GM18517 (cell line): ENCODE measurements around the gene RPL4.

Experiments used
- ATAC-seq: cut with Tn5 transposase; IDR thresholded peaks from one replicate; pipeline ENCODE4 v1.9.1; 2021; ENCODE audit warnings: mild to moderate bottlenecking, moderate library complexity; ENCODE audit not compliant: unreplicated experiment

RPL4 gene

DNA sequence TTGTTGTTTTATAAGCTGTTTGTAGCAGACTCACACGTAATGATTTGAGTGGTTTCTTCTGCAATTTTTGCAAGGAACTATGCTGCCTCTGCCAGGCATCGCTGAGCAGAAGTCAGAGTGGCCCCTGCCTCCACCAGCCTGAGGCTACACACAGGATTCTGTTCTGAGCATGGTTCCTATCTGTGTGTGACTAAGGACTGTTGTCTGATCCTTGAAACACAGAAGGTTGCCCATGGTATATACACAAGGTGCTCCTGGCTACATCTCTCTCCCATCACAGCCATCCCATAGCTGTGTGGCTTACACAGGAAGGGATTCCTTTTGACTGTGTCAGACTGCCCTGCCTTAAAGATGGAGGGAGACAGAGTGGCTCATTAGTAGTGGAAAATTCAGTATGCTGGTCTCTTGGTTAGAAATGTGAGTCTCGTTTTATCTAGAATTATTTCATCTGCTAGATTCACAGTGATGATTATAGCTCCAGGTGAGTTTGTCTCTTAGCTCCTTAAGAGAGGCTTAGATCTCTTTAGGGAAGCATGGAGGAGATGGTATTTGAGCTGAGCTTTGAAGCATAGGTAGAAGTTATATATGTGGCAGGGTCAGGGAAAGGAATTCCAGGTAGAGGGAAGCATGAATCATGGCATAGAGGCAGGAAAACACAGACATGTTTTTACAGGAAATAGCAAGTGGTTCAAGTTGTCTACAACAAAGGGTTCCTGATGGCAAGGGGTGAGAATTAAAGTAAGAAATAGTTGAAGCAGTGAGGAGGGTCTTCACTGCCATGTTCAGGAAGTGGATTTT, 44.6 kb downstream of the RPL4 start:
- no peak for ATAC-seq

DNA sequence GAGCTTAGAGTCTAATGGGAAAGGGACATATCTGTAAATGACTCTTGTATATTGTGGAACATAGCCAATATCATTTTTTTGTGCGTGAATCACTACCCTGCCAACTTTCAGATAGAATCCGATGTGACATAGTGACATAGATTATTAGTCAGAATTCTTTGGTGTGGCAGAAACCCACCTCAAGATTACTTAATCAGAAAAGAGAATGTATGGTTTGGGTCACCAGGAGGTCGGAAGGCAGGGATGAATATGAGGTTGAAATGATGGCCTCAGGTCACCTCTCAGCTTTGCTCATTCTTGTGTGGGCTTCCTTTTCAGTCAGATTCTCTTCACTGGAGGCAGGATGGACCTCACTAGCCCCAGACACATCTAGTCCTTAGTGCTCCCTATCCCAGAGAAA, 48.4 kb downstream of the RPL4 start:
- no peak for ATAC-seq

DNA sequence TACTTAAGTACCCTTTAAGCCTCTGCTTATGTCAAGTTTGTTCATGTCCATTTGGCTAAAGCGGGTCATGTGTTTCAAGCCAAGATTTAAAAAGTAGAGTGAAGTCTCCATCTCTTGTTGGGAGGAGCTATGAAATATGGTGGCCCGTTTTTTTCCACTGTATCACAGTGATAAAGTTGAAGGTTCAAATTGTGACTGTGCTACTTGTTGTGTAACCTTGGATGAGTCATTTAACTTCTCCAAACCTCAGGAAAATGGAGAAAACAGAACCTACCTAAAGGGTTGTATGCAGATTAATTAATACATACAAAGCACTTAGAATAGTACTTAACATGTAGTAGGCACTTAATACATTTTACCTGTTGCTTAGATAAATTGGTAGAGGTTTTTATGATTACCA, 50.5 kb downstream of the RPL4 start:
- ATAC-seq, result no peak

DNA sequence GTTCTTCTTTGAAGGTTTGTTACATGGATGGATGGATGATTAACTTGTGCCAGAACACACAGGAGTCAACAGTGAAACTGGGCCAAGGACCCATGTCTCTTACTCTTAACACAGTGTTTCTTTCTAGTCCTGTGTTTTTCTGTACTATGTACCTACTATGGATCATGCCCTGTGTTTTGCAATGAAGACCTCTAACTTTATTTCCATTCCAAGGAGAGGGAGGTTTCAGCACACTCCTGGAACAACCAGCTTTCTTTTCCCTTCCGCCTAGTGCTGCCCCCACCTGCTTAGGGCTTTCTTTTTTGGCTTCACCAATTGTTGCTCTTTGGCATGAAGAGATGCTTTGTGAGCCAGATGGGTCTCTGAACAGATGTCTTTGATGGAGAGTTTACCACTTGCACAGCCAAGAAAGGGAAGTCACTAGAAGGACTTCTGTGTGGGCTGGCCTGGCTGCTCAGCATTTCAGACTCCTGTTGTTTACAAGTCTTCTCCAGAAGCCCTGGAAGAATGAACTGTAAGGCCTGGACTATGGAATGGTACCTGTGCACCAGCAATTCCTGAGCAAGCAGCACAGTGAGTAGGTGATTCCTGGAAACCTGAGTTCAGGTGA, 51.6 kb downstream of the RPL4 start:
- no peak for ATAC-seq

GRCh38 chr15:66452420-66452819, 52.2 kb downstream of the RPL4 start:
- no peak for ATAC-seq
